Lower lobe of right lung (tissue), 2 donors: ENCODE measurements around the gene PPARGC1A. TPM values are rescaled to one million over a fixed set of nuclear protein-coding genes. Genes with fewer than 3 reads are reported as not detected.

Experiments
- ATAC-seq, 2 donors: fragments of 200-7000 bp; cut with Tn5 transposase; one replicate each; pipeline ENCODE4 v1.9.1; 2020 to 2022; ENCODE audit warnings: mild to moderate bottlenecking in 2 of 2, moderate library complexity in 2 of 2
- DNase-seq: peaks from one replicate; pipeline ENCODE4 v3.0.0-alpha.2; 2020
- H3K27ac ChIP-seq: fragments of 200-600 bp; one replicate; pipeline ENCODE4 v1.8.0; 2022
- H3K27me3 ChIP-seq: fragments of 200-600 bp; one replicate; pipeline ENCODE4 v1.8.0; 2022; ENCODE audit warnings: low read depth
- H3K36me3 ChIP-seq: fragments of 200-600 bp; one replicate; pipeline ENCODE4 v1.8.0; 2022; ENCODE audit warnings: mild to moderate bottlenecking
- H3K4me1 ChIP-seq: fragments of 200-600 bp; one replicate; pipeline ENCODE4 v1.8.0; 2022
- H3K4me3 ChIP-seq: fragments of 200-600 bp; one replicate; pipeline ENCODE4 v1.8.0; 2022; ENCODE audit warnings: mild to moderate bottlenecking
- H3K9me3 ChIP-seq: fragments of 200-600 bp; one replicate; pipeline ENCODE4 v1.8.0; 2022
- CTCF ChIP-seq: fragments of 200-600 bp; IDR thresholded peaks from one replicate; pipeline ENCODE4 v1.8.0; 2022; ENCODE audit warnings: antibody characterized with exemption, mild to moderate bottlenecking
- intact Hi-C: fragments of 100-400 bp; cut with DNase I; formaldehyde crosslinking; loops from one replicate; pipeline ENCODE4 v1.11.0; 2022
- total RNA-seq: library from RNA; stranded (reverse); fragmentation: NEBNext Ultra II Directional; extraction: Animal tissue kit (Norgen Biotek cat#: 25700); gene quantifications from one replicate; pipeline ENCODE4 v1.2.1, GENCODE V29; 2021
- donor health status: DM: no; HTN: yes; CAD: no; lungs with severe emphysema.

PPARGC1A gene
- total RNA-seq, 1 donor from 2014 or later, result 10.5 TPM

DNA sequence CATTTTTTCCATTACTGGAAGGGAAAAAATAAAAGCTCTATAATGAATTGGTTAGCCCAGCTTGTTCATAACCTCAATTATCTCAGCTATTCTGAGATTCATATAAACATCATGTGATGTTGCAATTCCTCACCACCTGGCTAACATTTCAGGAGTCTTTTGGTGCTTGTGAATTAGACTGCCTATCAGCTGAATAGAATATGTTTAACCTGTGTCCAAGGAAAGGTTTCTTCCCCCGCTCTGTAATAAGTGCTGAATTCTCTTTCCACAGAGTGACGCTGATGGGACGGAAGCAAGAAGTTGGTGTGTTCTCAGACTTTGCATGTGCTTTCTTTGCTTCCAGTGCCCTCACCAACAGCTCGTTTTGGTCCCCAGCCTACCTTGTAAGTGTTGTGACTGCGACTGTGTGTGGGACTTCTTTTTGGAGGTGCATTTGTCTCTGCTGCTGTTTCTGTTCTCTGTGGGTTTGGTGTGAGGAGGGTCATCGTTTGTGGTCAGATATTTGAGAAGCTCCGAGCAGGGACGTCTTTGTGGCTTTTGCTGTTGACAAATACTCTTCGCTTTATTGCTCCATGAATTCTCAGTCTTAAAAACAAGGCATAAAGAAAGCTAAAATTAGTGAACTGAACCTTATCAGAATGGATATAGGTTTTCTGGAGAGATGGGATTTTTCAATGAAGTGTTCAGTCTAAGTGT, 61.7 kb downstream of the PPARGC1A start:
- no peaks in the 10 kb centered on the region for H3K27me3 ChIP-seq
- no peaks in the 10 kb centered on the region for H3K9me3 ChIP-seq
- no peak overlapping the region for H3K4me3 ChIP-seq
- no peak for TF ChIP-seq CTCF
- H3K27ac ChIP-seq, result no peak overlapping the region
- no peak for DNase-seq
- peaks cover 17% of the 10 kb centered on the region for H3K4me1 ChIP-seq
- ATAC-seq, result peak; percentile 56 to 61
- no peaks in the 10 kb centered on the region for H3K36me3 ChIP-seq
- intact Hi-C loops, result no loop called here

DNA sequence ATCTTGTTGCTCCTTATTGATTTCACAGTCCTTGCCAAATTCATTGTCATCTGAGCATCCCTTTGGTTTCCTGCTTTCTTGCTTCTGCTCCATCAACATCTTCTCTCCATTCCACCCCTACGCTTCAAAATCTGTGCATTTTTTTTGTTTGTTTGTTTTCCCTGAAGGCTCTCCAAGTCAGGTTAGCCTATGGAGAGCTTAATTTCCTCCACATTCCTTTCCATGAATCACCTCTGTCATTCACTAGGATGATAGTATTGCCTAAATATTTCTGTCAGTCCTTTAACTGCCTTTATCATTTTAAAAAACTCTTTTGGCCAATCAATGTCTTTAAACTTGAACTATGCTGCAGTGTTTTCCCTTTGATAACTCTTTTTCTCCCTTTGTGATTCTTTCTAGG, 67.7 kb downstream of the PPARGC1A start:
- ATAC-seq, result no peak
- no peak overlapping the region for H3K4me3 ChIP-seq
- H3K36me3 ChIP-seq, result no peaks in the 10 kb centered on the region
- no peaks in the 10 kb centered on the region for H3K9me3 ChIP-seq
- H3K27ac ChIP-seq, result no peak overlapping the region
- no peak for DNase-seq
- intact Hi-C loops, result no loop called here
- peaks cover 9% of the 10 kb centered on the region for H3K4me1 ChIP-seq
- TF ChIP-seq CTCF, result no peak
- H3K27me3 ChIP-seq, result no peaks in the 10 kb centered on the region

GRCh38 chr4:23819041-23819511, 70.8 kb downstream of the PPARGC1A start:
- Histone ChIP-seq H3K36me3 (no peaks in the 10 kb centered on the region), H3K9me3 (no peaks in the 10 kb centered on the region), H3K27ac (peak overlapping the region; percentile 50), H3K27me3 (no peaks in the 10 kb centered on the region), H3K4me3 (no peak overlapping the region), H3K4me1 (peaks cover 9% of the 10 kb centered on the region)
- DNase-seq (peak; percentile 46), ATAC-seq (peak; percentile 86 to 91)
- no peak for TF ChIP-seq CTCF
- intact Hi-C loops, result no loop called here

- Histone ChIP-seq H3K36me3 (no peaks in the 10 kb centered on the region), H3K9me3 (no peaks in the 10 kb centered on the region), H3K27me3 (no peaks in the 10 kb centered on the region), H3K4me3 (no peak overlapping the region), H3K27ac (peak overlapping the region; percentile 26), H3K4me1 (peaks cover 9% of the 10 kb centered on the region)
- ATAC-seq (peak; percentile 44), DNase-seq (no peak)
- no peak for TF ChIP-seq CTCF
- intact Hi-C loops, result no loop called here
Observed at GRCh38 chr4:23818097-23818885, 71.6 kb downstream of the PPARGC1A start.

DNA sequence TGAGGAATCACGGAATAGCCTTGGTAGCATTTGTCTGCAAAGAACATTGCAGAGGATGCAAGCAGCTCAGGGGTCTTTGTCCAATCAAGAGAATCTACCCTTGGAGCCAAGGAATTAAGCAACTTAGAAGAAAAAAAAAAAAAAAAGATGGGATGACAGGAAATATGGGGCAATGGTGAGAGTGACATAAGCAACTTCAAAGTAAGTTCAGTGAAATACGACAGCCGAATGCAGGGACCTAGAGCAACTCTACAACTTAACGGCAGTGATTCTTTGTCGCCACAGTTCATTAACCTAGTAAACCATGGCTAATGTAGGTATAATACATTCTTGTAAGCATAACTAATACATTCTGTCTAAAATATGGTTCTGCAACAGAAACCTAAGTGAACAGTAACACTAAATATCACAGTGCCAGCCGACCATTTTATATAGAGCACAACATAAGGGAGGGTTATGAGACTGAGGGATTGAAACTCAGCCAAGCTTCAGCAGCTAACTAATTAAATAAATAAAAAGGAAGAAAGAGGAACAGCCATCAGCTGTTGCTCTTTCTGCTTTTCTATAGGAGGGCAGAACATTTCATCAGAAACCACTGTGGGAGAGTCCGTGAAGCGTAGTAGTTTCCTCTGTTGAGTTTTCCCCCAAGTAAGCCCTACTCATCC, 74.7 kb downstream of the PPARGC1A start:
- no peaks in the 10 kb centered on the region for H3K9me3 ChIP-seq
- H3K4me1 ChIP-seq, result peaks cover 9% of the 10 kb centered on the region
- no peaks in the 10 kb centered on the region for H3K36me3 ChIP-seq
- DNase-seq, result no peak
- H3K27me3 ChIP-seq, result no peaks in the 10 kb centered on the region
- no peak overlapping the region for H3K27ac ChIP-seq
- intact Hi-C loops, result no loop called here
- TF ChIP-seq CTCF, result no peak
- ATAC-seq, result no peak
- H3K4me3 ChIP-seq, result no peak overlapping the region
